SU-DHL-6 (cell line): ENCODE measurements around the gene CNTNAP5.

Experiments
- CTCF ChIP-seq: fragments of 200-600 bp; sonication (generic); IDR thresholded peaks from one replicate; pipeline ENCODE4 v1.5.1; 2017; ENCODE audit warnings: antibody characterized with exemption, mild to moderate bottlenecking, low read length, moderate library complexity; ENCODE audit not compliant: insufficient read depth, poor library complexity, severe bottlenecking
- EZH2phosphoT487 ChIP-seq: fragments of 200-600 bp; sonication (generic), shearing (Covaris generic); conservative IDR thresholded peaks from 2 replicates; pipeline ENCODE4 v1.6.1; 2018; ENCODE audit warnings: mild to moderate bottlenecking, antibody characterized with exemption, low read length, moderate library complexity, mixed read lengths

GRCh38 chr2:124646166-124646815, 621.2 kb downstream of the CNTNAP5 start:
- TF ChIP-seq CTCF: no peak
- TF ChIP-seq EZH2phosphoT487: no peak
